Measurements from ENCODE around the gene PJA2.
"Not testable (repeated sequence)": the region's sequence is repeated elsewhere in the genome, so short reads cannot be mapped to it uniquely, and the experiment has no call there.

The PJA2 gene
- long read RNA-seq, donor 1, full-length matches to known transcripts, result 23 of 36 reads
- long read RNA-seq, donor 1, partial matches to known transcripts, result 13 of 36 reads
- long read RNA-seq, donor 1, other reads (novel, unspliced or antisense), result 0 of 36 reads
- long read RNA-seq, donor 2, full-length matches to known transcripts, result 18 of 32 reads
- long read RNA-seq, donor 2, partial matches to known transcripts, result 14 of 32 reads
- long read RNA-seq, donor 2, other reads (novel, unspliced or antisense), result 0 of 32 reads
- long read RNA-seq, donor 3, full-length matches to known transcripts, result 8 of 17 reads
- long read RNA-seq, donor 3, partial matches to known transcripts, result 9 of 17 reads
- long read RNA-seq, donor 3, other reads (novel, unspliced or antisense), result 0 of 17 reads
- long read RNA-seq, donor 4, full-length matches to known transcripts, result 19 of 47 reads
- long read RNA-seq, donor 4, partial matches to known transcripts, result 28 of 47 reads
- long read RNA-seq, donor 4, other reads (novel, unspliced or antisense), result 0 of 47 reads
- long read RNA-seq, donor 5, full-length matches to known transcripts, result 13 of 32 reads
- long read RNA-seq, donor 5, partial matches to known transcripts, result 19 of 32 reads
- long read RNA-seq, donor 5, other reads (novel, unspliced or antisense), result 0 of 32 reads
- long read RNA-seq, donor 6, full-length matches to known transcripts, result 22 of 47 reads
- long read RNA-seq, donor 6, partial matches to known transcripts, result 25 of 47 reads
- long read RNA-seq, donor 6, other reads (novel, unspliced or antisense), result 0 of 47 reads
- long read RNA-seq, donor 7, full-length matches to known transcripts, result 28 of 65 reads
- long read RNA-seq, donor 7, partial matches to known transcripts, result 37 of 65 reads
- long read RNA-seq, donor 7, other reads (novel, unspliced or antisense), result 0 of 65 reads
- long read RNA-seq, donor 8, full-length matches to known transcripts, result 34 of 61 reads
- long read RNA-seq, donor 8, partial matches to known transcripts, result 27 of 61 reads
- long read RNA-seq, donor 8, other reads (novel, unspliced or antisense), result 0 of 61 reads

- DNase-seq, result peak; percentile 95
These were observed at the start of gene PJA2 for GRCh38 chr5:109409844-109410388. TSS of gene PJA2 (minus strand) at chr5:109409974. CDS start at chr5:109383433, 26,541 bp downstream.

DNA sequence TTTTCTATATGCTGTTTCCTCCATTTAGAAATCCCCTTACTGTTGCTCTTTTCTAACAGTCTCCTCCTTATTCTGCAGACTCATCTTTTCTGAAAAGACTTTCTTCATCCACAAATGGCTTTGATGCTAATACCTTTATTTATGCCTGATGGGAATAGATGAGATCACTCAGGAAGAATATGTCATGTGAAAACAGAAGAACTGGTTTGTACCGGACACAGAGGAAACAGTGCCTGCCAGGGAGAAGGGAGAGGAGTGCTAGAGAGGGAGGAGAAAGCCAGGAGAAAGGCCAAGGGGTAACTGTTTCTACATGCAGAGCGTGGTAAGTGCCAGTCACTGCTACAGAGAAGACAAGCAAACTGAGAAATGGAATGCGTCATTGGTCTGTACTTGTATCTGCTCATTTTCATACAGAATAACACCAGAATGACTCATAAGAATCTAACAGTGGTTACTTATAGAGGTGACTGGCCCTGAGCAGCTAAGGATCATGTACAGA is 45.9 kb upstream of the PJA2 start:
- peak; percentile 22 for DNase-seq

DNA sequence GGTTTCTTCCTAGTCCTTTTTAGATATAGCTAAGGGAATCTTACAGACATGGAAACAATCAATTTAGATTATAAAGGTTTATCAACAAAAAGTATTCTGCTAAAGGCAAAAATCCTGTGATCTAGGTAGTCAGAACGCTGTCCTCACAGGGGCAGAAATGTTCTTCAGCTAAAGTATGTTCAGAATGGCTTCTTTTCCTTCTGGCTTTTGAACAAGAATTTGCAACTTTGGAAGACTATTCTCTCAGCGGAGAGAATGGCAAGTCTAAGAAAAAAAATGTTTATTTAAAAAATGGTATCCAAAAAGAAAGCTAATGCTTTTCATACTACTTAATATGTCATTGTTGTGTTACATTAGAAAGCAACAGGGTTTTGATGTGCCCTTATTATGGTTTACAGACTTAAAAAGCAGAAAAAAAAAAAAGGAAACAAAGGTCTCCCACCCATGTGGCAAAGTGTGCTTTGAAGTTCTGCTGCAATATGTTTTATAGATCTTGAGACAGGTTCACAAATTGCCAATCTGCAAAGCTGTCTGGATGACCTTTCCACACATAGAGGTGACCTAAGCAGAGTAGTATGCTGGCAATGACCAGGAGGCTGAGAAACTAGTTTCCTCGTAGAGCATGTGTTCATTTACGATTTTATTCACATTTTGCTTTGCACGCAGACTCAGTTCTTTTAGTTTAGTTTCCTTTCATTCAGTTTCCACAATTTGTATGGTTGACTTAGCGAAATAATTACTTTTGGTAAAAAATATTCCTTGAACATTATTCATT is 45.1 kb upstream of the PJA2 start:
- DNase-seq, result no peak

DNA sequence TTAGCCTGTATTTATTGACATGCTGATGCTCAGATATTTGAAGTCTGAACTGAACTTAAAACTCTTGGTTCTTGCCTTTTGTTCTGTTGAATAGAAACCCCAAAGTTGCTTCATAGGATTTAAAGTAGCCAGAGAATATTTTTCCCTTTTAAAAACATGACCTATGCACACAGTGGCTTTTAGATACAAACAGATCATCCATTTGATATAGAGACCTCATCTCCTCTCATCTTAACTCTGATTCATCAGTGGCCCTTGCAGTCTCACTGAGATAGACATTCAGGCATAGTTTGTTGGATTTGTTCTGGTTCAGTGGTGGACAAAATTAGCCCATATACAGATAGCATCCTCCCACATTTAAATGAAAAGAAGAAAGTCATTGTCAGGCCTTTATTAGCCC is 43.5 kb upstream of the PJA2 start:
- no peak for DNase-seq

GRCh38 chr5:109452661-109453060 is 42.9 kb upstream of the PJA2 start:
- no peak for DNase-seq

GRCh38 chr5:109451146-109451545 is 41.4 kb upstream of the PJA2 start:
- no peak for DNase-seq

- DNase-seq, result no peak
These were observed 40.5 kb upstream of the PJA2 start for GRCh38 chr5:109450129-109450877.

DNA sequence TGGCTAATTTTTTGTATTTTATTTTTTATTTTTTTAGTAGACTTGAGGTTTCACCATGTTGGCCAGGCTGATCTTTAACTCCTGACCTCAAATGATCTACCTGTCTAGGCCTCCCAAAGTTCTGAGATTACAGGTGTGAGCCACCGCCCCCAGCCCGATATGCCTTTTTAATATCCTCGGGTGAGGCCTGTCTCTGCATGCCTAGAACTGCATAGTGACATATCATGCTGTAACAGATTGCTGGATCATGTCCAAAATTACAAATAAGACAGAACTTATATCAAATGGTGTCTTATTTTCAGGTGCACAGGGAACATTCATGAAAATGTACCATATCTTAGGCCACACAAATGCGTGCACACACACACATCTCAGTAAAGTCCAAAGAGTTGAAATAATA is 39.1 kb upstream of the PJA2 start:
- no peak for DNase-seq

- DNase-seq, result no peak
These were observed 29.8 kb upstream of the PJA2 start for GRCh38 chr5:109439590-109439989.

GRCh38 chr5:109426075-109426474 is 16.3 kb upstream of the PJA2 start:
- no peak for DNase-seq

- not testable (repeated sequence) for DNase-seq
These were observed 15.7 kb upstream of the PJA2 start for GRCh38 chr5:109425521-109425920.

DNA sequence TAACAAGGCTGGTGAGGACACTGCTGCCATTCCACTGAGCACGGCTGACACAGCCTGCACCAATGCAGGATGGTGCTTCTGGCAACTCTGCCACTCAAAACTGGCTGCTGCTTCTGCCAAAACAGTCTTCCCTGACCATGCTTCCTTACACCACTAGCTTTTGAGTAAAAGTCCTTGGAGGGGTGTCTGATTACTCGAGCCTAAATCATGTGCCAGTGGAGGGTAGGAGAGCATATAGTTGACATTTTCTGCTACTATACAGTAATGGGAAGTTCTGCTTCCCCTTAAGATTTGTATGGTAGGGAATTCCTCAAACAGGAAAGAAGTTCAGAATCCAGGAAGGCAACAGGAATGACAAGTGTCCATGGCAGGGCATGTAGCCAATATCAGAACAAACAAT is 12.2 kb upstream of the PJA2 start:
- no peak for DNase-seq

GRCh38 chr5:109418712-109419352 is 9.1 kb upstream of the PJA2 start:
- DNase-seq, result no peak

DNA sequence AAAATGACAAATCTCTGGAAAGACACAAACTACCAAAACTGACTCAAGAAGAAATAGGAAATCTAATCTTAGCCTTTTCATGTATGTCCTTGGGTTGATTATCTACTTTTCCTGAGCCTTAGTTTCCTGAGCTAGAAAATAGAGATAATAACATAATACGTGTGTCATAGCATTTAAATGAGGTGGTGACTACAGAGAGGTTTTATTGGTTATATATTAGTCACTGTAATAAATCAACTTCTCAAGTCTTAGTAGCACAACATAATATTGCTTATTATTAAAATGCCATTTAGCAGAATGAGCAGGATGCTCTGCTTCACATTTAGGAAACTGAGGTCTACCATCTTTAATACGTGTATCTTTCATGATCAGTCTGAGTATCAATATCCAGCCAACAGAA is 7.1 kb upstream of the PJA2 start:
- DNase-seq, result no peak

GRCh38 chr5:109413921-109414461 is 4.2 kb upstream of the PJA2 start:
- not testable (repeated sequence) for DNase-seq

- peak; percentile 7 for DNase-seq
These were observed 3.7 kb upstream of the PJA2 start for GRCh38 chr5:109413458-109413857.

GRCh38 chr5:109412981-109413402 is 3.2 kb upstream of the PJA2 start:
- DNase-seq, result no peak

GRCh38 chr5:109411627-109412026 is 1.9 kb upstream of the PJA2 start:
- no peak for DNase-seq

DNA sequence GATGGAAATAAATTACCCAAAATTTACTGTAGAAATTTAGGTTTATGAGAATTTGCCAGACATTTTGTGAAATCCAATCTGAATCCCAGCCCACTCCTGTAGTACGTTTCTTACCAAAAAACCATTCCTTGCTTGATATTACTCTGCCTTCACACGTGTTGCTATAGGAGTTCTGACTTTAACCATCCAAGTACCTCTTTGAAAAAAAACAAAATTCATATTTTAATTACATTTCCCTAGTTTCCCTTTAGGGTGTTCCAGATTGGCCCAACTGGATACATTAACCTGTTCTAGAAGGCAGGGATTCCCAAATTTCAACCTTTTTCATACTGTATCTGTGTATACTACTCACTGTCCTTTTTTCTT is 1.4 kb upstream of the PJA2 start:
- DNase-seq, result no peak
